GM19035 (cell line): ENCODE results near the gene HLA-DMA.
A peak's percentile ranks its signal among the peaks of the same experiment; 100 is the strongest.
"Not testable (repeated sequence)": the region's sequence is repeated elsewhere in the genome, so short reads cannot be mapped to it uniquely, and the experiment has no call there.

ENCODE experiments used
- ATAC-seq: cut with Tn5 transposase; IDR thresholded peaks from one replicate; pipeline ENCODE4 v1.9.1; 2021; ENCODE audit not compliant: unreplicated experiment

Gene HLA-DMA

DNA sequence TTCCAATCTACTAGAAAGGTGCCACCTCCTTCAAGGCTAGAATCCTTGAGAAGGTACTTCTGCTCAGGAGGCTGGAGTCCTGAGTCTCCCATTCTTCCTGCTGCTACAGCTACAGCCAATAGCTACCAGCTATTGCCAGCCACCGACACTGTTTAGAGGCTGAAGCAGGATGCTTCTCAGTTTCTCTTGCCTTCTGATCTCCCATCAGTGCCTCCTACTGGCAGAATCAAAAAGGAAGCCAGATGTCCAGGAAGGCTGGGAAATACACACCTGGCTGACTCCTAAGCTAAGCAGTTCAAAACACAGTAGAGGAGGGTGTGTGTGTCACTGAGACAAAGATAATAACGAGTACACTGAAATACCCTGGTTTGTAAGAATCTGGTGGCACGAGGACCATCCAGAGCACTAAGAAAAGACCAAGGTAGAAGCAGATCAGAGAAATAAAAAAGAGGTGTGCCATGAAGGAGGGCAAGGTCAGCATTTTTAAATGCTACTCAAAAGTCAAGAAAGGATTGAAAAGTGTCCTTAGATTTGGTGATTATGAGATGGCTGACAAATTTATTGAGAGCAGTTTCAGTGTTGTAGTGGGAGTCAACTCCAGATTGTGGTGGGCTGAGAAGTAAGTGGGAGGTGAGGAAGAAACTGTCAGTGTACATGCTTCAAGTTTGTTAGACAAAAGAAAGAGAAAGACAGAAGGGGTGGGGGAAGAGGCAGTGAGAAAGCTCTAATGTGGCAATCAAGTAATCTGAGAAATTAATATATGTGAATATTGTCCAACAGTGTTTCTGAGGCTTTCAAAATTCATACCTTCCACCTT, 2.3 kb upstream of the HLA-DMA start:
- ATAC-seq: no peak

DNA sequence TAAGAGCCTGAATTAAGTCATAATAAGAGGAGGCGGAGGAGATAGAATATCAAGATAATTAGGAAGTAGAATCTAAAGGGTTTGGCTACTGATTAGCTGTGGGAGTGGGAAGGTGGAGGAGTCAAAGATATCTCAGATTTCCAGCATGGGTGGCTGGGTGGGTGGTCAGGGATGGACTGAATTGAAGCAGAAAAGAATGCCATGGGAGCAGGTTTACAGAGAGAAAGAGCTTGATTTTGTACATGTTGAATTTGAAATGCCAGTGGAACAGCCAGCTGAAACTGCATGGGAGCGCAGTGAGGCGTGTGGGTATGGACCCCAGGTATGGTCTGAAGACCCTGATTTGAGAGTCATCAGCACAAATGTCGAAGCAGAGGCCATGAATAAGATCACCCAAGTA, 1.4 kb upstream of the HLA-DMA start:
- no peak for ATAC-seq

- no peak for ATAC-seq
Measured at GRCh38 chr6:32953775-32954174, 878 bp upstream of the HLA-DMA start.

GRCh38 chr6:32950449-32950848, 2.4 kb downstream of the HLA-DMA start:
- no peak for ATAC-seq

- ATAC-seq: no peak
Measured at GRCh38 chr6:32950010-32950409, 2.9 kb downstream of the HLA-DMA start.

DNA sequence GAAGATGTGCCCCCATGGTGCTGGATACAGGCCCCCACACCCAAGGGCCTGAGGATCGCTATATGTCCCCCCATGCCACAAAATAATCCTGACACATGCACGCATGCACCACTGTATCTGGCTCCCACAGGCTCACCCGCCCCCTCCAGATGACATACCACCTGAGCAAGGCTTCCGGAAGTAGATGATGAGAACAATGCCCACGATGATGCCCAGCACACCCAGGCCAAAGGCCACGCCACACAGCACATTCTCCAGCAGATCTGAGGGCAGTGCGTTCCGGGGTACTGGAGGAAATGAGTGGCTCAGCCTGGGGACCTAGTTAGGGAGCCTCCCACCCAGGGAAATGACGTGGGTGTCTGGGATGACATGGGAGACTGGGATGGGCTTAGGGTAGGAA, 3.8 kb downstream of the HLA-DMA start:
- ATAC-seq: no peak

- no peak for ATAC-seq
Measured at GRCh38 chr6:32947552-32948465, 5.1 kb downstream of the HLA-DMA start.

DNA sequence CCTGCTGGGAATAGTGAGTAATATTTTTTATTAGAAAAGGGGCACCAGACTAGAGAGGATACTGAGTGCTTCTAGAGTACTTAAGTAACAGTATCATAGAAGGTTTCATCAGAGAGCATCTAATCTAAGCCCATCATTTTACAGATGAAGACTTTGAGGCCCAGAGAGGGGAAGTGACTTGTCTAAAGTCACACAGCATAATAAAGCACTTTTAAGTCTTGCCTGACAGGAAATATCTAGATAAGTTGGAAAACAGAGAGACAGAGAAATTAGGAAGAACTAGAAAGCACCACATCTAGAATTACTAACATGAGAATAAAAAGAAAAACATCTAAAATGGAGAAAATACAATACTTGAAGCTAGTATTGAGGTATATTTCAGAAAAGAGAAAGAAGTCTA, 6.0 kb downstream of the HLA-DMA start:
- no peak for ATAC-seq

DNA sequence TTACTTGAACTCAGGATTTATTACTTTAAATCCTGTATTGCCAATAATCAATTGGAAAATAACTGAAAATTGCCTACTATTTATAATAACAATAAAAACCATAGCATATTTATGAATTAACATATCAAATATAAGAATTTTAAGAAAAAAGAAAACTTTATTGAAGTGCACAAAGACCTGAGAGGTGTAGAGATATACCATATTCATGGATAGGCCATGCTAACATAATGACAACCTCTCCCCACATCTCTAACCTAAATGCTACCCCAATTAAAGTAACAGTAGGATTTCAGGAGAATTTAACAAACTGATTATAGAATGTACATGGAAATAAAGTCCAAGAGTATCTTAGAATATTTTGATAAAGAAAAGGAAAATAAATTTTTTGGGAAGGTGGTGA, 6.9 kb downstream of the HLA-DMA start:
- no peak for ATAC-seq

DNA sequence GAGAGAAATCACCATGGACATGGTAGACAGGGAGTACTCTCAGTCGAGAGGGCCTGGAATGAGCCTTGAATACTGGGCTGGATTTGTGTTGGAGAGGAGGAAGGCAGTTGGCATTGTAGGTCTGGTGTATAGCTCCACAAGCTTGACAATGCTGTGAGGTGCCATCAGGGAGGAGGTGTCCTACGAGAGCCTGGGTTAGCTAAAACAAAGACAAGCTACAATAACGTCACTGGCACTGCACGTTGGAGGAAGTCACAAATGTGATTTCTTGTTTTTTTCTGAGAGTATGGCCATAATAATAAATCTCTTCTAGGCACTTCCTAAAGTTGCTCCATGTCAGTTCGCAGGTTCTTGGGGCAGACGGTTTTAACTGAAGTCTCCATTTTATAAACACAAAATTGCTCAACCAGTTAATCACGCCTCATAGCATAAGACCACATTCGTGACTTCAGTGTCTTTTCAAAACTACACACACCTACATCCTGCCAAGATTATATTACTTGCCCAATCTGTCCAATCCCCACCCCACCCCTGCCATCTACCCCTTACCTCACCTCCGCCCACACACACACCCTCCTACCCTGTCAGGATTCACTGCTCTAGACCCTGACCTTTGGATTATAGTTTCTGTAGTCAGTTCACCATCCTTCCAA, 7.7 kb downstream of the HLA-DMA start:
- ATAC-seq: no peak

GRCh38 chr6:32943864-32944649, 8.8 kb downstream of the HLA-DMA start:
- peak; percentile 49 for ATAC-seq

DNA sequence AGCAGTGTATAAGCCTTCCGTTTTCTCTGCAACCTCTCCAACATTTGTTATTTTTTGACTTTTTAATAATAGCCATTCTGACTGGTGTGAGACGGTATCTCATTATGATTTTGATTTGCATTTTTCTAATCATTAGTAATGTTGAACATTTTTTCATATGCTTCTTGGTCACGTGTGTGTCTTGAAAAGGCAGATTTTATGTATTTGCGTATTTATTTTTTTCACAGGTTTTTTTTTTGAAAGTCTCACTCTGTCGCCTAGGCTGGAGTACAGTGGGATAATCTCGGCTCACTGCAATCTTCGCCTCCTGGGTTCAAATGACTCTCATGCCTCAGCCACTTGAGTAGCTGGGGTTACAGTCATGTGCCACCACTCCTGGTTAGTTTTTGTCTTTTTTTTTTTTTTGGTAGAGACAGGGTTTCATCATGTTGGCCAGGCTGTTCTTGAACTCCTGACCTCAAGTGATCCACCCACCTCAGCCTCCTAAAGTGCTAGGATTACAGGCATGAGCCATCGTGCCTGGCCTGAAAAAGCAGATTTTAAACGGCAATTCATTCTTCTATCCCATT, 10.3 kb downstream of the HLA-DMA start:
- not testable (repeated sequence) for ATAC-seq

DNA sequence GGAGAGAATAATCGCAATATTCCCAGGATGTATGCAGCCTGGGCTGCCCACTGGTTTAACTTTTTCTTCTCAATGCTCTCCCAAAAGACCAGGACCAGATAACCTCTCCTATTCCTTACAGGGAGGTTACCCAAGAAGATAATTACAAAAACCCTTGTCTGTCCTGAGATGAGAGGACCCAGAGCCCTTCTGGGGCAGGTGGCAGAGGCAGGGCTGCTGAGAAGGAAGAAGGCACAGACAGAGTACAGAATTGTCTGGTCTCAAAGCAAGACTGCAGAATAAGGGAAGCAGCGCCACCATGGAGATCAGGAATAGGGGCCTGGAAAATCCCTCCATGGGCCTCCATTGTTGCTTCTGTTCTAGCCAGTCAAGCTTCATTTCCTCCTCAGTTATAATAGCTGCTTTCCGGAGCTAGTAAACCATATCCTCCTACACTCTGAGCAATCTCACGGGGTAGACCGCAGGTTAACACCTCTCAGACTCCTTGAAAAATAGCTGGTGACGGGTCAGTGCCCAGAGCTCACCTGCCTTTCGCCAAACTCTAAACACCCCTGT, 11.6 kb downstream of the HLA-DMA start:
- peak; percentile 55 for ATAC-seq

GRCh38 chr6:32940656-32941213, 12.2 kb downstream of the HLA-DMA start, which contains the start of gene HLA-DMB:
Gene HLA-DMB, minus strand, starts transcription at chr6:32941028. Its CDS starts 221 bp downstream, at chr6:32940807.
- peak; percentile 47 for ATAC-seq

DNA sequence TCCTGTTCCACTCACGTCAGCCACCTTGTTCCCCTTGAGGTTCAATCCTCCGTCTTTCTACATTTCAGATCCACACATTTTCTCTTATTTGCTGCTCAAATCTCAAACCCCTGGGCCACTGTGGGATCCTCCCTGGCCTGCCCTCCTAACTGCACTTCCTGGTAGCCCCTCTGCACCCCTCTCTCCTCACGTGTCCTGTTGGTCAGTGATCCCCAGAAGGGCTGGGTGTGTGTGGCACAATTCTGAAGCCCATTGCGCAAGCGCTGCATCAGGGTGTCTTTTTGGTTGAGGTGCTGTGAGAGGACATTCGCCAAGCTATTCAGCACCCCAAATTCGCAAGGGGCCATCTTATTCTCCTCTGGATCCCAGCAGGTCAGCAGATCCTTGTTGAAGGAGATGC, 14.4 kb downstream of the HLA-DMA start:
- ATAC-seq: no peak

GRCh38 chr6:32937230-32937633, 15.7 kb downstream of the HLA-DMA start:
- no peak for ATAC-seq

- no peak for ATAC-seq
Measured at GRCh38 chr6:32936239-32937152, 16.4 kb downstream of the HLA-DMA start.

GRCh38 chr6:32935551-32936238, 17.2 kb downstream of the HLA-DMA start:
- ATAC-seq: no peak
